Measurements from ENCODE around the gene DNAH3. TPM values are rescaled to one million over a fixed set of nuclear protein-coding genes. Genes with fewer than 3 reads are reported as not detected.
A peak's percentile ranks its signal among the peaks of the same experiment; 100 is the strongest.

The DNAH3 gene
- total RNA-seq, 1 experiment from 2014 or later: 0.21 TPM

DNA sequence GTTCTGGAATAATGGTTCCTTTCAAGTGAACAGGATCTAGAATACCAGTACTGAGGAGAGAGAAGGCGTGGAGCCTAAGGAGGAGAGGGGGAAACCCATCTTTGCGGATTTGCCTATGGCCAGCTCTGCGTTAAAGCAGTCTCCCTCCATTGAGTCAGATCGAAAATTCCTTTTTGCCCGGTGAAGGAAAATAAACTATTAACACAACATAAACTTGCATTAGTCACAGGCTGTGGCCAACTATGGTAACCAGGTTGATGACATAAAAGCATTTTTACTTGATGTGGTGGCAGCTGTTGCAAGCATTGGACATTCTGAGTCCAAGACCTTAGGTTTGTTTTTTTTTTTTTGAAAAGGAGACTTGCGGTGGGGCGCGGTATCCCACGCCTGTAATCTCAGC is 16.7 kb upstream of the DNAH3 start:
- Mint-ChIP-seq H3K36me3 (ENCODE audit: insufficient read depth, unreplicated experiment) (peaks cover 45% of the 10 kb centered on the region), H3K27ac (ENCODE audit: unreplicated experiment) (no peak overlapping the region), H3K27me3 (ENCODE audit: unreplicated experiment) (no peaks in the 10 kb centered on the region), H3K9me3 (ENCODE audit: low read depth, unreplicated experiment) (no peaks in the 10 kb centered on the region), H3K4me1 (ENCODE audit: low read depth, unreplicated experiment) (peaks cover 19% of the 10 kb centered on the region), H3K4me3 (ENCODE audit: low read depth, unreplicated experiment) (no peak overlapping the region)
- no peak for DNase-seq
- BruUV-seq (replicated peaks): no TSS peak
- TF ChIP-seq, protein P1, sequence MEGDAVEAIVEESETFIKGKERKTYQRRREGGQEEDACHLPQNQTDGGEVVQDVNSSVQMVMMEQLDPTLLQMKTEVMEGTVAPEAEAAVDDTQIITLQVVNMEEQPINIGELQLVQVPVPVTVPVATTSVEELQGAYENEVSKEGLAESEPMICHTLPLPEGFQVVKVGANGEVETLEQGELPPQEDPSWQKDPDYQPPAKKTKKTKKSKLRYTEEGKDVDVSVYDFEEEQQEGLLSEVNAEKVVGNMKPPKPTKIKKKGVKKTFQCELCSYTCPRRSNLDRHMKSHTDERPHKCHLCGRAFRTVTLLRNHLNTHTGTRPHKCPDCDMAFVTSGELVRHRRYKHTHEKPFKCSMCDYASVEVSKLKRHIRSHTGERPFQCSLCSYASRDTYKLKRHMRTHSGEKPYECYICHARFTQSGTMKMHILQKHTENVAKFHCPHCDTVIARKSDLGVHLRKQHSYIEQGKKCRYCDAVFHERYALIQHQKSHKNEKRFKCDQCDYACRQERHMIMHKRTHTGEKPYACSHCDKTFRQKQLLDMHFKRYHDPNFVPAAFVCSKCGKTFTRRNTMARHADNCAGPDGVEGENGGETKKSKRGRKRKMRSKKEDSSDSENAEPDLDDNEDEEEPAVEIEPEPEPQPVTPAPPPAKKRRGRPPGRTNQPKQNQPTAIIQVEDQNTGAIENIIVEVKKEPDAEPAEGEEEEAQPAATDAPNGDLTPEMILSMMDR (IDR thresholded peaks at IDR 0.05; ENCODE audit: unreplicated experiment): no peak
- CTCF ChIA-PET: no interaction called here
- intact Hi-C loops (cut with micrococcal nuclease; ENCODE audit: unreplicated experiment): no loop called here

DNA sequence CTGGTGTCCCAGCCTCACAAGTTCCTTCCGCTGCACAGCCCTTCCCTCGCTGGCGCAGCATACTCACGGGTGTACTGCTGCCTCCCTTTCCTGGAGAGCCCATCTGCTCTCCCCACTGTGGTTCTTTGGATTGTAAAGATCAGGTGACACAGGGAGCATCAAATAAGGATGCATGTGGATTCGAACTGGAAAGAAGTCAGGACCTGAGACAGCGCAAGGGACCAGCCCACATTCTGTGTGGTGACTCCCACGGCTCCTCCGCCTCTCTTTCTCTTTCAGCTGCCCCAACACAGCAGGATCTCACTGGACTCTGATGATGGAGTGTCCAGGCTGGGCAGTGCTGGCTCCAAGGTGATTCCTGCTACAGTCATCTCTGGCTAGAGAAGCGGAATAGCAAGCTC is 15.9 kb upstream of the DNAH3 start:
- no TSS peak for BruUV-seq (replicated peaks)
- Mint-ChIP-seq H3K27ac (ENCODE audit: unreplicated experiment) (no peak overlapping the region), H3K4me1 (ENCODE audit: low read depth, unreplicated experiment) (peaks cover 19% of the 10 kb centered on the region), H3K36me3 (ENCODE audit: insufficient read depth, unreplicated experiment) (peaks cover 48% of the 10 kb centered on the region), H3K27me3 (ENCODE audit: unreplicated experiment) (no peaks in the 10 kb centered on the region), H3K4me3 (ENCODE audit: low read depth, unreplicated experiment) (no peak overlapping the region), H3K9me3 (ENCODE audit: low read depth, unreplicated experiment) (no peaks in the 10 kb centered on the region)
- TF ChIP-seq, protein P1 (IDR thresholded peaks at IDR 0.05; ENCODE audit: unreplicated experiment): no peak
- CTCF ChIA-PET: no interaction called here
- intact Hi-C loops (cut with micrococcal nuclease; ENCODE audit: unreplicated experiment): no loop called here
- no peak for DNase-seq

DNA sequence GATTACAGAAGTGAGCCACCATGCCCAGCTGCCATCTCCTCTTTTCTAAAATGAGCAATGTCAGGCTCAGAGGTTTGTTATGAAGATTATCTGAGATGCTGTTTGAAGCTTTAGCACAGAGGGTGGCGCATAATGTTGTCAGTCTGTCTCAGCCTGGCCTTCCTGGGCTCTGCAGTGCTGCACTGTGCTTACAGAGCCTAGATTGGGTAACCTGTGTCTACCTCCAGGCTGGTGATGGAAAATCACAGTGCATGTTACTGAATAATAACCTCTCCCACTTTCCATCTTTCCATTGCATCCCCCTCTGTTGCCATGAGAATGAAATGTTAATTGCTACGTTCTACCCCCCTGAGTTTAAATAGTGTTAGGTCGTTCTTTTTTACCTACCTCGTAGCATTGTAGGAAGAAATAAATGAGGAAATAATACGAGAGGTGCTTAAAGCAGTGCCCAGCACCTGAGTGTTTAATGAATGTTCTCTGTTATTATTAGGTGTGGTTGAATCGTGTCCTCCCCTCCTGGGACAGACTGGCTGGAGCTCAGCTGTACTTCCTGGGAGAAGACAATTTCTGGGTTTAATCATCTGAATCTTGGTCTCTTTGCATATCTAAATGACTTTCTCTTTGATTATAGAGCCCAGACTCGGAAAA is 14.0 kb upstream of the DNAH3 start:
- CTCF ChIA-PET: no interaction called here
- H3K27me3 Mint-ChIP-seq (ENCODE audit: unreplicated experiment): no peaks in the 10 kb centered on the region
- no TSS peak for BruUV-seq (replicated peaks)

DNA sequence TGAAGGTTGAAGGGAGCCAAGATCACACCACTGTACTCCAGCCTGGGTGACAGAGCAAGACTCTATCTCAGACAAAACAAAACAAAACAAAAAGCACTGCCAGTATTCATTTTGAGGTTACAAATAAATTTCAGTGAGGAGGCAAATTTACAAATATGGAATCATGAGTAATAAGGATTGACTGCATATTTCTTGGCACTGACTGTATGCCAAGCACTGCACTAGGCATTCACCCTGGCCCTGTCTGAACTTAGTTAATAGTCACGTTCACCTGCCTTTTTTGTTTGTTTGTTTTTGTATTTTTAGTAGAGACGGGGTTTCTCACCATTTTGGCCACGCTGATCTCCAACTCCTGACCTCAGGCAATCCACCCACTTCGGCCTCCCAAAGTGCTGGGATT is 12.9 kb upstream of the DNAH3 start:
- Mint-ChIP-seq H3K27ac (ENCODE audit: unreplicated experiment) (peak overlapping the region; percentile 53), H3K36me3 (ENCODE audit: insufficient read depth, unreplicated experiment) (peaks cover 52% of the 10 kb centered on the region), H3K9me3 (ENCODE audit: low read depth, unreplicated experiment) (no peaks in the 10 kb centered on the region), H3K4me1 (ENCODE audit: low read depth, unreplicated experiment) (peaks cover 41% of the 10 kb centered on the region), H3K4me3 (ENCODE audit: low read depth, unreplicated experiment) (no peak overlapping the region), H3K27me3 (ENCODE audit: unreplicated experiment) (no peaks in the 10 kb centered on the region)
- CTCF ChIA-PET: interaction anchor here (0.5 to 1.6 kb wide), 9 partner anchors 8 to 357 kb away, joined by 3 to 19 read pairs (median 3); partner anchors contain the start of genes ERI2 and REXO5
- no peak for DNase-seq
- BruUV-seq (replicated peaks): no TSS peak
- intact Hi-C loops (cut with micrococcal nuclease; ENCODE audit: unreplicated experiment): no loop called here
- TF ChIP-seq, protein P1 (IDR thresholded peaks at IDR 0.05; ENCODE audit: unreplicated experiment): no peak

More for the DNA sequence above, 14.0 kb upstream of the DNAH3 start:
- intact Hi-C loops (cut with micrococcal nuclease; ENCODE audit: unreplicated experiment): no loop called here
- H3K4me1 Mint-ChIP-seq (ENCODE audit: low read depth, unreplicated experiment): peaks cover 38% of the 10 kb centered on the region
- no peaks in the 10 kb centered on the region for H3K9me3 Mint-ChIP-seq (ENCODE audit: low read depth, unreplicated experiment)
- no peak overlapping the region for H3K27ac Mint-ChIP-seq (ENCODE audit: unreplicated experiment)
- DNase-seq: no peak
- H3K36me3 Mint-ChIP-seq (ENCODE audit: insufficient read depth, unreplicated experiment): peaks cover 48% of the 10 kb centered on the region
- no peak overlapping the region for H3K4me3 Mint-ChIP-seq (ENCODE audit: low read depth, unreplicated experiment)
- TF ChIP-seq, protein P1 (IDR thresholded peaks at IDR 0.05; ENCODE audit: unreplicated experiment): no peak
